Peyer's patch (tissue), 4 donors: Measurements from ENCODE around the gene DAW1.

Experiments
- POLR2A ChIP-seq, 2 donors: fragments of 450-650 bp; IDR thresholded peaks; one replicate each; pipeline ENCODE4 v1.5.1; 2017; ENCODE audit warnings: antibody characterized with exemption in 2 of 2, mild to moderate bottlenecking in 2 of 2, moderate library complexity in 2 of 2
- TF ChIP-seq, protein P1 (sequence below), 6 experiments: fragments of 450-650 bp in 4 of 6; fragments of 200-600 bp in 2 of 6; sonication (generic) in 1 of 6; IDR thresholded peaks; one replicate each; pipeline ENCODE4 v1.5.1; 2017 to 2019; ENCODE audit warnings: antibody characterized with exemption in 6 of 6, mild to moderate bottlenecking in 3 of 6, moderate library complexity in 1 of 6

DNA sequence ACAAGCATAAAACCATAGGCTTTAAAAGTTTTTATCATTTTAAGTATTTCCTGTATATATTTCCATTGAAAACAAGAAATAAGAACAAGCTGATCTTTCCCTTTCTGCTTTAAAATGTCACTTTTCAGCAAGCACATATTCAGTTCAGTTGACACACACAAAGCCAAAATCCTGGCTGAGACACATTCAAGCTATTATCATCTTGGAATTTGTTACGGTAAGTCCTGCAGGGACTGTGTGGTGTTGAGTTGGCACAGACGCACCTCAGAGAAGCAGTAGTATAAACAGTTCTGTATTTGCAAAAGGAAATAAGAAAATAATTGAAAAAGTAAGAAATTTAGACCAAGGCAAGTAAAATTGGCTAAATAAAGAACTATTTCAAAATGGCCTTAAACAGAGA is 10.4 kb upstream of the DAW1 start:
- TF ChIP-seq, protein P1, sequence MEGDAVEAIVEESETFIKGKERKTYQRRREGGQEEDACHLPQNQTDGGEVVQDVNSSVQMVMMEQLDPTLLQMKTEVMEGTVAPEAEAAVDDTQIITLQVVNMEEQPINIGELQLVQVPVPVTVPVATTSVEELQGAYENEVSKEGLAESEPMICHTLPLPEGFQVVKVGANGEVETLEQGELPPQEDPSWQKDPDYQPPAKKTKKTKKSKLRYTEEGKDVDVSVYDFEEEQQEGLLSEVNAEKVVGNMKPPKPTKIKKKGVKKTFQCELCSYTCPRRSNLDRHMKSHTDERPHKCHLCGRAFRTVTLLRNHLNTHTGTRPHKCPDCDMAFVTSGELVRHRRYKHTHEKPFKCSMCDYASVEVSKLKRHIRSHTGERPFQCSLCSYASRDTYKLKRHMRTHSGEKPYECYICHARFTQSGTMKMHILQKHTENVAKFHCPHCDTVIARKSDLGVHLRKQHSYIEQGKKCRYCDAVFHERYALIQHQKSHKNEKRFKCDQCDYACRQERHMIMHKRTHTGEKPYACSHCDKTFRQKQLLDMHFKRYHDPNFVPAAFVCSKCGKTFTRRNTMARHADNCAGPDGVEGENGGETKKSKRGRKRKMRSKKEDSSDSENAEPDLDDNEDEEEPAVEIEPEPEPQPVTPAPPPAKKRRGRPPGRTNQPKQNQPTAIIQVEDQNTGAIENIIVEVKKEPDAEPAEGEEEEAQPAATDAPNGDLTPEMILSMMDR (IDR thresholded peaks at IDR 0.05) = no peak
- TF ChIP-seq POLR2A (IDR thresholded peaks at IDR 0.05) = no peak
